Central memory CD4-positive, alpha-beta T cell (primary cell): ENCODE data around the gene TMEM204.

Experiments used
- DNase-seq: peaks from one replicate; pipeline ENCODE4 v3.0.0; 2022

TMEM204 gene

DNA sequence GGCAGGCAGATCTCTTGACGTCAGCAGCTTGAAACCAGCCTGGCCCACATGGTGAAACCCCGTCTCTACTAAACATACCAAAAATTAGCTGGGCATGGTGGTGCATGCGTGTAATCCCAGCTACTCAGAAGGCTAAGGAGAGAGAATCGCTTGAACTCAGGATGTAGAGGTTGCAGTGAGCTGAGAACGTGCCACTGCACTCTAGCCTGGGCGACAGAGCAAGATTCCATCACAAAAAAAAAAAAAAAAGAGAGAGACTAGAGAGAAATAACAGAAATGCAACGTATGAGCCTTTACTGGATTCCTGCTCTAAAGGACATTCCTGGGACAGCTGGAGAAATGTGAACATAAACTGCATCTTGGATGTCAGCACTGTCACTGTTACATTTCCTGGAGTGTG is 67.6 kb downstream of the TMEM204 start:
- DNase-seq = no peak

DNA sequence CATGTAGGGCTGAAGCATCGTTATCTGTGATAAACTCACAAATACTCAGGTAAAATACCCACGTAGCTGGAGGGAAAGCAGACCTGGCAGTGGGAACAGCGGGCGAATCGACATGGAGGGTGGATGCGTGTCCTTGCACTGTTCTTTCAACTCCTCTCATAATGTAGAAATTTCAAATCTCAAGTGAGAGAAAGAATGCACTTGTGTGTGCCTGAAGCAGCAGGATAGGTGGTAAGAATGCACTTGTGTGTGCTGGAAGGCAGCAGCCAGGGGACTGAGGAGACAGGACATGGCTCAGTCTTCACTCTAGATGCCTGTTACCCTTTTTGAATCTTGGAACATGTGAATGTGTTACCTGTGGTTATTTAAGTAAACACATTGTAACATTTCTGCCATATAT is 68.0 kb downstream of the TMEM204 start:
- no peak for DNase-seq

- no peak for DNase-seq
These were observed 68.8 kb downstream of the TMEM204 start for GRCh38 chr16:1602285-1602684.
